Skeletal muscle tissue (tissue), 4 donors: ENCODE measurements around the gene HELB. TPM values are rescaled to one million over a fixed set of nuclear protein-coding genes. Genes with fewer than 3 reads are reported as not detected.
"Not testable (repeated sequence)": the region's sequence is repeated elsewhere in the genome, so short reads cannot be mapped to it uniquely, and the experiment has no call there.

Experiments
- H3K27ac ChIP-seq: one replicate; pipeline ENCODE4 v1.7.0; 2013; ENCODE audit warnings: mild to moderate bottlenecking, low read depth, low read length, inconsistent platforms
- H3K27me3 ChIP-seq, 3 donors: one replicate each; pipeline ENCODE4 v1.7.0; 2013; ENCODE audit warnings: low read length in 3 of 3; ENCODE audit not compliant: control insufficient read depth in 3 of 3, insufficient read depth in 3 of 3
- H3K36me3 ChIP-seq, 3 donors: one replicate each; pipeline ENCODE4 v1.7.0; 2013; ENCODE audit warnings: low read length in 3 of 3; ENCODE audit not compliant: control insufficient read depth in 3 of 3, insufficient read depth in 3 of 3
- H3K4me1 ChIP-seq, 3 donors: one replicate each; pipeline ENCODE4 v1.7.0; 2013; ENCODE audit warnings: low read length in 3 of 3, mild to moderate bottlenecking in 3 of 3; ENCODE audit not compliant: control insufficient read depth in 3 of 3, insufficient read depth in 3 of 3
- H3K4me3 ChIP-seq, 3 donors: one replicate each; pipeline ENCODE4 v1.7.0; 2013; ENCODE audit warnings: low read length in 3 of 3
- H3K9ac ChIP-seq, 3 donors: one replicate each; pipeline ENCODE4 v1.7.0; 2013; ENCODE audit warnings: low read length in 3 of 3, mild to moderate bottlenecking in 3 of 3, moderate library complexity in 2 of 3, low read depth in 1 of 3
- H3K9me3 ChIP-seq, 3 donors: one replicate each; pipeline ENCODE4 v1.7.0; 2013; ENCODE audit warnings: low read length in 3 of 3; ENCODE audit not compliant: control insufficient read depth in 3 of 3
- total RNA-seq: library from RNA; depleted of rRNA; stranded (reverse); fragments of >200 nt; gene quantifications from one replicate; pipeline ENCODE4 v1.2.3, GENCODE V29; 2014
- donor health status: Osteomylitis.

Gene HELB
- total RNA-seq, 1 donor from 2014 or later = 2.6 TPM

DNA sequence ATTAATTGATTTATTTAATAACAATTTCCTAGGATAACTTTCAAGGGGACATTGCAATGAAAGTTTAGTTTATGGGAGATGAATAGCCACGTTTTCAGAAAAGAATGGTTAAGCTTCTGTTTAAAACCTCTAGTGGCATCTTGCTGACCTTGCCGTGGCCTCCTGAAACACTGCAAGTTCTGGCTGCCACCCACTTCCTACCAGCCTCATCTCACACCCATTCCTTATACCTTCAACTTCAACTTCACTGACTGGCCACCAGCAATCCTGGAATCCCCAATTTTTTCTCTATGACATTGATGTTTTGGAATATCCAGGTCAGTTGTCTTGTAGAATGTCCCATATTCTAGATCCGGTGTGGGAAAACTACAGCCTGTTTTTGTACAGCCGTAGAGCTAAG, 5.2 kb upstream of the HELB start:
- Histone ChIP-seq H3K27ac (no peak overlapping the region), H3K4me3 (no peak overlapping the region), H3K9ac (no peak overlapping the region), H3K4me1 (no peaks in the 10 kb centered on the region), H3K9me3 (no peaks in the 10 kb centered on the region), H3K27me3 (peaks cover 0 to 4% (median 0%) of the 10 kb centered on the region in 3 donors), H3K36me3 (no peaks in the 10 kb centered on the region)

DNA sequence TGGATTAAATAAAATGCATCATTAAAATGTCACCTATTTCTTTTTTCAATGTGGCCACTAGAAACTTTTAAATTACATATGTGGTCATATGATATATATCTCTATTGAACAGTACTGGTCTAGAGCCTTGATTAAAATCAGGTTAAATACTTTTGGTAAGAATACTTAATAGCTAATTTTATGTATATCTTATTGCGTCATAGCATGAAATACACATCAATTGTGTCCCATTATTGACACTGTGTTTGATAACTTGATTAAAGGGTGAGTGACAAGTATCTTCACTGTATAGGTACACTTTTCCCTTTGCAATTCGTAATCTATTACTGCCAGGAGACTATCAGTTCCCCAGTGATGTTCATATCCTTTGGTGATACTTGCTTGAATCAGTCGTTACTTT, 4.4 kb upstream of the HELB start:
- Histone ChIP-seq H3K9ac (no peak overlapping the region), H3K4me1 (peaks cover 0 to 4% (median 0%) of the 10 kb centered on the region in 3 donors), H3K4me3 (no peak overlapping the region), H3K27me3 (no peaks in the 10 kb centered on the region), H3K36me3 (no peaks in the 10 kb centered on the region), H3K27ac (no peak overlapping the region), H3K9me3 (no peaks in the 10 kb centered on the region)

GRCh38 chr12:66302827-66303169, 505 bp downstream of the HELB start:
- H3K27ac ChIP-seq = peak overlapping the region; percentile 65
- no peaks in the 10 kb centered on the region for H3K36me3 ChIP-seq
- no peaks in the 10 kb centered on the region for H3K9me3 ChIP-seq
- H3K4me1 ChIP-seq = peaks cover 0 to 4% (median 0%) of the 10 kb centered on the region in 3 donors
- H3K4me3 ChIP-seq = peak overlapping the region; percentile 85 to 95 (median 94)
- H3K9ac ChIP-seq = peak overlapping the region; percentile 30 to 84 (median 76)
- no peaks in the 10 kb centered on the region for H3K27me3 ChIP-seq

DNA sequence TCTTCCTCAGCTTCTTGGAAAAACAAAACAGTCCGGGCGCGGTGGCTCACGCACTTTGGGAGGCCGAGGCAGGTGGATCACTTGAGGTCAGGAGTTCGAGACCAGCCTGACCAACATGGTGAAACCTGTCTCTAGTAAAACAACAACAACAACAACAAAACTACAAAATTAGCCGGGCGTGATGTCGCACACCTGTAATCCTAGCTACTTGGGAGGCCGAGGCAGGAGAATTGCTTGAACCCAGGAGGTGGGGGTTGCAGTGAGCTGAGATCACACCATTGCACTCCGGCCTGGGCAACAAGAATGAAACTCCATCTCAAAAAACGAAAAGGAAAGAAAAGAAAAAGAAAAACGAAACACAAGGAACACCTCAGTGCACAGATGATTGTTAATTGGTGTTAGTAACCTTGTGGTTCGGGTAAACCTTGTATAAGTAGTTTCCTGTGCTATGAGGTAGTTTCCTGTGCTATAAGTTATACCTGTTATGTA, 1.1 kb downstream of the HELB start:
- not testable (repeated sequence) for H3K4me1 ChIP-seq, H3K27ac ChIP-seq, H3K36me3 ChIP-seq, H3K27me3 ChIP-seq, H3K9ac ChIP-seq, H3K9me3 ChIP-seq, H3K4me3 ChIP-seq

GRCh38 chr12:66304296-66304900, 2.1 kb downstream of the HELB start:
- H3K27me3 ChIP-seq = no peaks in the 10 kb centered on the region
- no peaks in the 10 kb centered on the region for H3K9me3 ChIP-seq
- no peak overlapping the region for H3K27ac ChIP-seq
- no peak overlapping the region for H3K4me3 ChIP-seq
- peaks cover 0 to 4% (median 0%) of the 10 kb centered on the region in 3 donors for H3K4me1 ChIP-seq
- H3K36me3 ChIP-seq = no peaks in the 10 kb centered on the region
- no peak overlapping the region for H3K9ac ChIP-seq

DNA sequence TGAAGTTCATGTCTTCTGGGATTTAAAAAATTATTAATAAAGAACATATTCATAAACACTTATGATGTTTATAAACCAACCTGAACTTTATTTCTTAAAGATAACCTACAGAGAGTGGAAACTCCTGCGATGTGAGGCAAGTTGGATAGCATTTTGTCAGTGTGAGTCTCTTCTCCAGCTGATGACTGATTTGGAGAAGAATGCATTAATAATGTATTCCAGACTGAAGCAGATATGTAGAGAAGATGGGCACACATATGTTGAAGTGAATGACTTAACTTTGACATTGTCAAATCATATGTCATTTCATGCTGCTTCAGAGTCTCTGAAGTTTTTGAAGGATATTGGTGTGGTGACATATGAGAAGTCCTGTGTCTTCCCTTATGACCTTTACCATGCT, 7.3 kb downstream of the HELB start:
- no peaks in the 10 kb centered on the region for H3K36me3 ChIP-seq
- no peak overlapping the region for H3K27ac ChIP-seq
- no peaks in the 10 kb centered on the region for H3K9me3 ChIP-seq
- H3K4me3 ChIP-seq = no peak overlapping the region
- H3K9ac ChIP-seq = no peak overlapping the region
- H3K4me1 ChIP-seq = no peaks in the 10 kb centered on the region
- no peaks in the 10 kb centered on the region for H3K27me3 ChIP-seq

DNA sequence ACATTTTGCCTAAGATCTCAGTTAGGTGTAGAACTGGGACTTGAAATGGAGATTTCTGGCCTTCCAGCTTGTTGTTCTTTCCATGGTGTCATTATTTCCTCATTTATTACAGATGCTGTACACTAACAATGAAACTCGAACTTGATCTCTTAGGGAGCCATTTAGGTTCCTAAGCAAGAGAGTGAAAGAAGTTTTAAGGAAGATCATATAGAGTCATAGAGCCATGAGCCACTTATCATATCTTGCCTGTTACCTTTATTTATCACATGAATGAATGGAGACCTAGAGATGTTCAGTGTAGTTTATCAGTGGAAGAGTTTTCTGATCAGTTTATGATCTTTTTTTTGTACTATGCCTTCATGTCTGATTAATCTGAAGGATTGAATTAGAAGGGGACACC, 9.9 kb downstream of the HELB start:
- no peaks in the 10 kb centered on the region for H3K27me3 ChIP-seq
- no peaks in the 10 kb centered on the region for H3K4me1 ChIP-seq
- H3K27ac ChIP-seq = no peak overlapping the region
- no peak overlapping the region for H3K9ac ChIP-seq
- H3K4me3 ChIP-seq = no peak overlapping the region
- H3K36me3 ChIP-seq = no peaks in the 10 kb centered on the region
- H3K9me3 ChIP-seq = no peaks in the 10 kb centered on the region

- Histone ChIP-seq H3K27ac (no peak overlapping the region), H3K27me3 (no peaks in the 10 kb centered on the region), H3K4me1 (no peaks in the 10 kb centered on the region), H3K36me3 (no peaks in the 10 kb centered on the region), H3K9me3 (no peaks in the 10 kb centered on the region), H3K4me3 (no peak overlapping the region), H3K9ac (no peak overlapping the region)
These were observed 12.0 kb downstream of the HELB start for GRCh38 chr12:66314278-66314677.

DNA sequence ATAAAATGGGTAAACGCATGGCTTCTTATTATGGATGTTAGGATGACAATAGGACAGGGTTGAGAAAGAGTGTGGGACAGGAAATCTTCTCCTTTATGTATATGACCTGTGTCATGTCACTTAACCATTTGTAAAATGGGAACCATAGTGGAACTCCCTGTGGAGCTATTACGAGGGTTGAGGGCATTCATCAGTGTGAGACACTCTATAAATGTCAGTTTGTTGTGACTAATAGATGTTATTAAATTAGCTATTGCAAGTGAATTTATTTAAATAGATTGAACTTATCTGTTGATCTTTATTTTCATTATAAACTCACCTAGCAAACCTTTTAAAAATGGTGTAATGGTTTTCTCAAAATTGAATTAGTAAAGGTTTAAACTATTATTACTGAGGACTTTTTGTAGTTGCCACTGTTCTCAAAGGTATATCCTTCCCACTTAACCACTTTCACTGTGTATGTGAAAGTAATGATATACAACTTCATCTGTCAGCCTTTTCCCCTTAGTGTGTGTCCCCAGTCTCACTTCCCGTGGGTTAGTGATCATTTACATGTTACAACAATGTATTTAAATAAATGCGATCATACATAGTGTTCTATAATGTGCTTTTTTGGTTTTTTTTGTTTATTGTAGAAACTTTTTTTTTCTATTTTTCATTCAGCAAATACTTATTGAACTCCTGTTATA, 17.1 kb downstream of the HELB start:
- Histone ChIP-seq H3K9ac (no peak overlapping the region), H3K27me3 (no peaks in the 10 kb centered on the region), H3K4me3 (no peak overlapping the region), H3K4me1 (no peaks in the 10 kb centered on the region), H3K9me3 (no peaks in the 10 kb centered on the region), H3K27ac (no peak overlapping the region), H3K36me3 (peaks cover 0 to 3% (median 0%) of the 10 kb centered on the region in 3 donors)

DNA sequence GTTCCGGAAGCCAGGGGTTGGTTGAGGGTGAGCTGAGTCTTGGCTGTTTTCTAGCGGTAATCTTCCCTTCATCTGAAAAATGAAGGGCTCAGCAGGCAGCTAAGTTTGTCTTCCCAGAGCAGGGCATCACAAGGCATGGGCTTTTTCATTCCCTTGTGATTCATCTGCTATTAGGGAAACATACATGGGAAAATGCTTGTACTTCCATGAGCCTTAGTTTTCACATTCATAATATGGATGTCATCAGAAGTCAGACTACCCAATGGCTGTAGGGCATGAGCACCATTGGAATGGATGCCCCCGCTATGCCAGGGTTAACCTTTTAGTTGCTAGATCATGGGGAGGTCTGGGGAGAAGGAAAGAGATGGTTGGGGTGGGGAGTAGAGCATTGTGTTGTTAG, 18.7 kb downstream of the HELB start:
- Histone ChIP-seq H3K4me1 (no peaks in the 10 kb centered on the region), H3K27ac (no peak overlapping the region), H3K36me3 (peaks cover 0 to 3% (median 0%) of the 10 kb centered on the region in 3 donors), H3K27me3 (no peaks in the 10 kb centered on the region), H3K9ac (no peak overlapping the region), H3K4me3 (no peak overlapping the region), H3K9me3 (no peaks in the 10 kb centered on the region)
